Testis (tissue), 3 donors: ENCODE results near the gene WDR53. TPM values are rescaled to one million over a fixed set of nuclear protein-coding genes. Genes with fewer than 3 reads are reported as not detected.
"Not testable (repeated sequence)": the region's sequence is repeated elsewhere in the genome, so short reads cannot be mapped to it uniquely, and the experiment has no call there.

ENCODE experiments used
- DNase-seq: peaks from one replicate; pipeline ENCODE4 v3.0.0-alpha.2; 2019
- H3K27ac ChIP-seq, 2 donors: fragments of 200-600 bp; sonication (generic); one replicate each; pipeline ENCODE4 v1.5.1; 2019
- H3K27me3 ChIP-seq: fragments of 200-600 bp; sonication (generic); one replicate; pipeline ENCODE4 v1.5.1; 2019
- H3K36me3 ChIP-seq: fragments of 200-600 bp; sonication (generic); one replicate; pipeline ENCODE4 v1.5.1; 2017; ENCODE audit warnings: low read depth; ENCODE audit errors: missing control alignments
- H3K4me1 ChIP-seq: fragments of 200-600 bp; sonication (generic); one replicate; pipeline ENCODE4 v1.5.1; 2019
- H3K4me3 ChIP-seq, 2 donors: fragments of 200-600 bp; sonication (generic); one replicate each; pipeline ENCODE4 v1.5.1; 2017 to 2019
- H3K9me3 ChIP-seq: fragments of 200-600 bp; sonication (generic); one replicate; pipeline ENCODE4 v1.5.1; 2017
- POLR2A ChIP-seq: fragments of 450-650 bp; IDR thresholded peaks from one replicate; pipeline ENCODE4 v1.6.1; 2017; ENCODE audit warnings: antibody characterized with exemption, mild to moderate bottlenecking, moderate library complexity
- WGBS, 2 donors: methylation state at CpG; one replicate each; pipeline ENCODE4 v1.1.5; 2018; 5-methylcytosine and 5-hydroxymethylcytosine counted together
- intact Hi-C: fragments of 100-400 bp; cut with DNase I; formaldehyde crosslinking; loops from one replicate; pipeline ENCODE4 v1.15.1; 2023; ENCODE audit warnings: low total_unique reads
- polyA plus RNA-seq: library from polyadenylated mRNA; stranded (reverse); fragments of 350-450 nt; fragmentation: Illumina TruSeq; extraction: RNeasy Lipid Tissue Mini Kit (QIAGEN cat#74804); gene quantifications from one replicate; pipeline ENCODE4 v1.2.3, GENCODE V29; 2014; ENCODE audit warnings: low read depth, low replicate concordance; ENCODE audit not compliant: insufficient read depth
- total RNA-seq, 2 donors: library from RNA; depleted of rRNA; stranded (reverse); fragments of >200 nt; gene quantifications; one replicate each; pipeline ENCODE4 v1.2.3, GENCODE V29; 2016
- TF ChIP-seq, protein P1 (sequence below), 3 experiments: fragments of 450-650 bp in 2 of 3; fragments of 200-600 bp in 1 of 3; sonication (generic) in 1 of 3; IDR thresholded peaks; one replicate each; pipeline ENCODE4 v1.5.1; 2016 to 2019; ENCODE audit warnings: antibody characterized with exemption in 3 of 3, mild to moderate bottlenecking in 2 of 3, moderate library complexity in 1 of 3

The WDR53 gene
- total and polyA plus RNA-seq, 3 donors from 2014 or later, result 25.8 to 140 (median 38.6) TPM

DNA sequence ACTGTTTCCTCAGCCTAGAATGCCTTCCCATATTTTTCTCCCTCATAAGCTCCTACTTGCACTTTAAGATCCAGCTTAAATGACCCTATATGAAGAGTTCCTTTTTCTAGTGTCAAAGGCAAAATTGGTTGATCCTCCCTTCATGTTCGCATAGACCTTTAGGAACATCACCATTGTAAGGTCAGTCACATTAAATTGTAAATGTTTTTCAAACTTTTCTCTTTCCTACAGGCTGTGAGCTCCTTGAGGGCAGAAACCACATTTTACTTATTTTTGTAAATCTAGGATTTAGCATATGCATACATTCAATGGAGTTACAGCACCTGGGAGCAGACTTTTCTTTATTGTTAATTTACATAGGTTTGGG, 54.0 kb downstream of the WDR53 start:
- Histone ChIP-seq H3K27me3 (no peaks in the 10 kb centered on the region), H3K9me3 (peaks cover 4% of the 10 kb centered on the region), H3K4me1 (no peaks in the 10 kb centered on the region), H3K36me3 (no peaks in the 10 kb centered on the region), H3K4me3 (no peak overlapping the region), H3K27ac (no peak overlapping the region)
- 88 to 97% methylated on average over 1 of the region's 1 CpG for WGBS, 2 donors
- no peak for TF ChIP-seq POLR2A
- TF ChIP-seq, protein P1, sequence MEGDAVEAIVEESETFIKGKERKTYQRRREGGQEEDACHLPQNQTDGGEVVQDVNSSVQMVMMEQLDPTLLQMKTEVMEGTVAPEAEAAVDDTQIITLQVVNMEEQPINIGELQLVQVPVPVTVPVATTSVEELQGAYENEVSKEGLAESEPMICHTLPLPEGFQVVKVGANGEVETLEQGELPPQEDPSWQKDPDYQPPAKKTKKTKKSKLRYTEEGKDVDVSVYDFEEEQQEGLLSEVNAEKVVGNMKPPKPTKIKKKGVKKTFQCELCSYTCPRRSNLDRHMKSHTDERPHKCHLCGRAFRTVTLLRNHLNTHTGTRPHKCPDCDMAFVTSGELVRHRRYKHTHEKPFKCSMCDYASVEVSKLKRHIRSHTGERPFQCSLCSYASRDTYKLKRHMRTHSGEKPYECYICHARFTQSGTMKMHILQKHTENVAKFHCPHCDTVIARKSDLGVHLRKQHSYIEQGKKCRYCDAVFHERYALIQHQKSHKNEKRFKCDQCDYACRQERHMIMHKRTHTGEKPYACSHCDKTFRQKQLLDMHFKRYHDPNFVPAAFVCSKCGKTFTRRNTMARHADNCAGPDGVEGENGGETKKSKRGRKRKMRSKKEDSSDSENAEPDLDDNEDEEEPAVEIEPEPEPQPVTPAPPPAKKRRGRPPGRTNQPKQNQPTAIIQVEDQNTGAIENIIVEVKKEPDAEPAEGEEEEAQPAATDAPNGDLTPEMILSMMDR (IDR thresholded peaks at IDR 0.05), result no peak
- DNase-seq, result no peak
- intact Hi-C loops, result loop anchor here (10.0 kb wide), 1 partner anchor 260 kb away; no protein-coding TSS in a partner anchor

DNA sequence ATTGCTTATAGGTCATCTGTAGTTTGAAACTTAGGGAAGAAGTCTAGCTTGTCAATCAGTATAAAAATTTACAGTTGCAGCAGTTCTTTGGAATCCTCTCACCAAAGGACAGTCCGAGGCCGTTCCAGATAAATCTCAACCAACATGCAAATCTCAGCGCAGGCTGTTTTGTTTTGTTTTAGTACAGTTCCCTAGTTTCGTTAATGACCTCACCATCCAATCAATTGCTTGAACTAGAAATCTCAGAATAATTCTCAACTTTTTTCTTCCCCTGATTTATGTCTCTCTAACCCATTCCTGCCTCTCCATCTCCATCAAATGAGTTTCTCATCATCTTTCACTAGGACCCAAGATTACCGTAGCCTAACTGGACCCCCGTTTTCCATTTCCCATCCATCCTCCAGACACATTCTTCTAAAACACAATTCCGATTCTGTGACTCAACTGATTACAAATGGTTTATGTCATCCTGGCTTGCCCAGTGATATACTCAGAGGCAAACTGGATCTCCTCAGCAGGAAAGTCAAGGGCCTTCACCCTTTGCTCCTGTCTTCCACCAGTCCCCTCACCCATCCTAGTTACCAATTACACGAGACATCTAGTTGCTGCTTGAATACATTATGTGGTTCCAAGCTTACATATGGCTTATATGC, 54.5 kb downstream of the WDR53 start:
- Histone ChIP-seq H3K27me3 (no peaks in the 10 kb centered on the region), H3K4me1 (no peaks in the 10 kb centered on the region), H3K27ac (no peak overlapping the region), H3K4me3 (no peak overlapping the region), H3K36me3 (no peaks in the 10 kb centered on the region), H3K9me3 (no peaks in the 10 kb centered on the region)
- WGBS, 2 donors, result 85 to 91% methylated on average over 8 of the region's 8 CpGs
- DNase-seq, result no peak
- no peak for TF ChIP-seq POLR2A
- TF ChIP-seq, protein P1 (IDR thresholded peaks at IDR 0.05), result no peak
- intact Hi-C loops, result loop anchor here (10.0 kb wide), 1 partner anchor 259 kb away; no protein-coding TSS in a partner anchor

DNA sequence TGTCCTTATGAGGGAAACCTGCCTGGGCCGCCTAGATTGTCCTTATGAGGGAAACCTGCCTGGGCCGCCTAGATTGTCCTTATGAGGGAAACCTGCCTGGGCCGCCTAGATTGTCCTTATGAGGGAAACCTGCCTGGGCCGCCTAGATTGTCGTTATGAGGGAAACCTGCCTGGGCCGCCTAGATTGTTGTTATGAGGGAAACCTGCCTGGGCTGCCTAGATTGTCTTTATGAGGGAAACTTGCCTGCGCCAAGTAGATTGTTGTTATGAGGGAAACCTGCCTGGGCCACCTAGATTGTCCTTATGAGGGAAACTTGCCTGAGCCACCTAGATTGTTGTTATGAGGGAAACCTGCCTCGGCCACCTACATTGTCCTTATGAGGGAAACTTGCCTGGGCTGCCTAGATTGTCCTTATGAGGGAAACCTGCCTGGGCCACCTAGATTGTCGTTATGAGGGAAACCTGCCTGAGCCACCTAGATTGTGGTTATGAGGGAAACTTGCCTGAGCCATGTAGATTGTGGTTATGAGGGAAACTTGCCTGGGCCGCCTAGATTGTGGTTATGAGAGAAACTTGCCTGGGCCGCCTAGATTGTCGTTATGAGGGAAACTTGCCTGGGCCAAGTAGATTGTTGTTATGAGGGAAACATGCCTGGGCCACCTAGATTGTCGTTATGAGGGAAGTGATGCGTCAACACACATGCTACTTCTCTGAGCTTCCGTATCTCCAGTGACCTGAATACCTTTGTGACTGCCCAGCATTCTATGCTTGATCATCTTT, 56.5 kb downstream of the WDR53 start:
- not testable (repeated sequence) for H3K36me3 ChIP-seq, H3K4me1 ChIP-seq, H3K9me3 ChIP-seq, H3K27me3 ChIP-seq, H3K27ac ChIP-seq, H3K4me3 ChIP-seq, DNase-seq
- WGBS, 2 donors, result 85 to 89% methylated on average over 12 to 15 of the region's 15 CpGs
- intact Hi-C loops, result loop anchor here (10.0 kb wide), 1 partner anchor 257 kb away; no protein-coding TSS in a partner anchor

DNA sequence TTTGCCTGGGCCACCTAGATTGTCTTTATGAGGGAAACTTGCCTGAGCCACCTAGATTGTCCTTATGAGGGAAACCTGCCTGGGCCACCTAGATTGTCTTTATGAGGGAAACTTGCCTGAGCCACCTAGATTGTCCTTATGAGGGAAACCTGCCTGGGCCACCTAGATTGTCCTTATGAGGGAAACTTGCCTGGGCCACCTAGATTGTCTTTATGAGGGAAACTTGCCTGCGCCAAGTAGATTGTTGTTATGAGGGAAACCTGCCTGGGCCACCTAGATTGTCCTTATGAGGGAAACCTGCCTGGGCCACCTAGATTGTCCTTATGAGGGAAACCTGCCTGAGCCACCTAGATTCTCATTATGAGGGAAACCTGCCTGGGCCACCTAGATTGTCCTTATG, 57.2 kb downstream of the WDR53 start:
- not testable (repeated sequence) for H3K27me3 ChIP-seq, DNase-seq, H3K4me1 ChIP-seq, H3K9me3 ChIP-seq, H3K27ac ChIP-seq, H3K36me3 ChIP-seq, H3K4me3 ChIP-seq
- 93 to 100% methylated on average over 1 of the region's 1 CpG for WGBS, 2 donors
- intact Hi-C loops, result loop anchor here (10.0 kb wide), 1 partner anchor 256 kb away; no protein-coding TSS in a partner anchor

DNA sequence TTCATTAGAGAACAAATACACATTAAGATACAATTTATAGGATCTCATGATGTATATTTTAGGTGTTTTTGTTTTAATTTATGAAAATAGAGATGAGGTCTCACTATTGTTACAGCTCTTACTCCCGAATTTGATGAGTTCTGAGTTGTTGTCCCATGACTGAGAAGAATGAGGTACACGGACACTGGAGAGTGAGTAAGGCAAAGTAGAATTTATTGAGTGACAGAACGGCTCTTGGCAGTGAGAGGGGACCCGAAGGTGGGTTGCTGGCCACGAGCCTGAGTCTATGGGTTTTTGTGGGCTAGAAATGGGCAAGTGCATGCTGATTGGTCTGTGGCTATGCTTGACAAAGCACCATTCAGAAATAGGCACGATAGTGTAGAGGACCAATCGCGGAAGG, 61.7 kb downstream of the WDR53 start:
- no peak for DNase-seq
- intact Hi-C loops, result no loop called here
- Histone ChIP-seq H3K9me3 (no peaks in the 10 kb centered on the region), H3K27me3 (no peaks in the 10 kb centered on the region), H3K27ac (no peak overlapping the region), H3K36me3 (no peaks in the 10 kb centered on the region), H3K4me3 (no peak overlapping the region), H3K4me1 (no peaks in the 10 kb centered on the region)
- 88 to 91% methylated on average over 8 of the region's 8 CpGs for WGBS, 2 donors
- TF ChIP-seq POLR2A, result no peak
- TF ChIP-seq, protein P1 (IDR thresholded peaks at IDR 0.05), result no peak
